ENCODE measurements around the gene HTRA1.

DNA sequence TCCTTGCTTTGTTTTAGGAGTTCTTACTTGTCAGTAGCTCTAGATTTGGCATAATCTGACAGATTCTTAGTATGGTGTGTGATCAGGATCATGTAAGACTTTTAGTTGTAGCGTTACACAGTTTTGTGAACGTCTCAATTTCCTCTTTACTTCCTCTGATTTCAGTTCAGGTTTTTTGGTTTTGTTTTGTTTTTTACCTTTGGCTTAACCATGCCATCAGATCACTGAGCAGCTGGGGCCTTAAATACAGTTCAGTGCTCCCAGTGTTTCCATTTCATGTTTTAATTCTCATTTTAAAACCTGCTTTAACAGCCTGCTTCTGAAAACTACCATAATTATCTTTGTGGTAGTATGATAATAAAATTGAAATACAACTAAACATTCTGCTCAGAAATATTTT is 34.1 kb upstream of the HTRA1 start:
- TF ChIP-seq EZH2 (IDR thresholded peaks at IDR 0.05) = no peak
- TF ChIP-seq EZH2phosphoT487 (IDR thresholded peaks at IDR 0.05) = no peak

All from neural progenitor cell (in vitro differentiated cells).